SW480 (cell line): Measurements from ENCODE around the gene NHSL2.
"Not testable (repeated sequence)": the region's sequence is repeated elsewhere in the genome, so short reads cannot be mapped to it uniquely, and the experiment has no call there.

Experiments used
- DNase-seq: peaks from one replicate; pipeline ENCODE4 v3.0.0-alpha.2; 2016; ENCODE audit warnings: low spot score

NHSL2 gene

GRCh38 chrX:71923516-71923915, 12.9 kb downstream of the NHSL2 start:
- no peak for DNase-seq

- DNase-seq = no peak
Measured at GRCh38 chrX:71927040-71927439, 16.4 kb downstream of the NHSL2 start.

- DNase-seq = no peak
Measured at GRCh38 chrX:71928856-71929255, 18.2 kb downstream of the NHSL2 start.

- DNase-seq = no peak
Measured at GRCh38 chrX:71930298-71930697, 19.7 kb downstream of the NHSL2 start.

- no peak for DNase-seq
Measured at GRCh38 chrX:71935476-71935875, 24.8 kb downstream of the NHSL2 start.

GRCh38 chrX:71936632-71937031, 26.0 kb downstream of the NHSL2 start:
- no peak for DNase-seq

- DNase-seq = no peak
Measured at GRCh38 chrX:71938371-71938770, 27.7 kb downstream of the NHSL2 start.

- no peak for DNase-seq
Measured at GRCh38 chrX:71941145-71941544, 30.5 kb downstream of the NHSL2 start.

GRCh38 chrX:71941776-71942175, 31.1 kb downstream of the NHSL2 start:
- no peak for DNase-seq

GRCh38 chrX:71944369-71944768, 33.7 kb downstream of the NHSL2 start:
- DNase-seq = no peak

- no peak for DNase-seq
Measured at GRCh38 chrX:71945237-71945805, 34.7 kb downstream of the NHSL2 start.

- DNase-seq = no peak
Measured at GRCh38 chrX:71949363-71949762, 38.7 kb downstream of the NHSL2 start.

GRCh38 chrX:71949844-71950445, 39.3 kb downstream of the NHSL2 start:
- no peak for DNase-seq

GRCh38 chrX:71953391-71953790, 42.7 kb downstream of the NHSL2 start:
- DNase-seq = no peak

GRCh38 chrX:71953946-71954345, 43.3 kb downstream of the NHSL2 start:
- no peak for DNase-seq

- no peak for DNase-seq
Measured at GRCh38 chrX:71954458-71954857, 43.8 kb downstream of the NHSL2 start.

GRCh38 chrX:71955530-71956120, 45.0 kb downstream of the NHSL2 start:
- no peak for DNase-seq

- DNase-seq = no peak
Measured at GRCh38 chrX:71958281-71958675, 47.6 kb downstream of the NHSL2 start.

GRCh38 chrX:71964184-71964583, 53.5 kb downstream of the NHSL2 start:
- DNase-seq = not testable (repeated sequence)

- DNase-seq = no peak
Measured at GRCh38 chrX:71974916-71975315, 64.3 kb downstream of the NHSL2 start.

- DNase-seq = no peak
Measured at GRCh38 chrX:71976753-71977152, 66.1 kb downstream of the NHSL2 start.

- DNase-seq = no peak
Measured at GRCh38 chrX:71978164-71978563, 67.5 kb downstream of the NHSL2 start.

- DNase-seq = peak; percentile 41
Measured at GRCh38 chrX:71989768-71990426, 79.3 kb downstream of the NHSL2 start.
